22Rv1 (cell line): ENCODE data around the gene CMTM2.

Experiments
- H3K27ac ChIP-seq: fragments of 450-650 bp; 2 replicates; pipeline ENCODE4 v1.5.1; 2017
- CTCF ChIP-seq: fragments of 450-650 bp; IDR thresholded peaks from 2 replicates; pipeline ENCODE4 v1.5.1; 2017; ENCODE audit warnings: mild to moderate bottlenecking
- ZFX ChIP-seq: fragments of 450-650 bp; IDR thresholded peaks from 2 replicates; pipeline ENCODE4 v1.6.1; 2017; ENCODE audit warnings: antibody characterized with exemption, borderline replicate concordance

The CMTM2 gene, protein sequence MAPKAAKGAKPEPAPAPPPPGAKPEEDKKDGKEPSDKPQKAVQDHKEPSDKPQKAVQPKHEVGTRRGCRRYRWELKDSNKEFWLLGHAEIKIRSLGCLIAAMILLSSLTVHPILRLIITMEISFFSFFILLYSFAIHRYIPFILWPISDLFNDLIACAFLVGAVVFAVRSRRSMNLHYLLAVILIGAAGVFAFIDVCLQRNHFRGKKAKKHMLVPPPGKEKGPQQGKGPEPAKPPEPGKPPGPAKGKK

GRCh38 chr16:66578651-66579531 lies at the start of gene CMTM2:
CMTM2 (plus strand) TSS chr16:66579463; CDS start chr16:66579608, 145 bp downstream.
- TF ChIP-seq ZFX (no peak), CTCF (no peak)
- no peak within 1 kb of the TSS for H3K27ac ChIP-seq

- TF ChIP-seq CTCF (no peak), ZFX (no peak)
- no peak overlapping the region for H3K27ac ChIP-seq
These were observed 49.8 kb upstream of the CMTM2 start for GRCh38 chr16:66529475-66529874.

DNA sequence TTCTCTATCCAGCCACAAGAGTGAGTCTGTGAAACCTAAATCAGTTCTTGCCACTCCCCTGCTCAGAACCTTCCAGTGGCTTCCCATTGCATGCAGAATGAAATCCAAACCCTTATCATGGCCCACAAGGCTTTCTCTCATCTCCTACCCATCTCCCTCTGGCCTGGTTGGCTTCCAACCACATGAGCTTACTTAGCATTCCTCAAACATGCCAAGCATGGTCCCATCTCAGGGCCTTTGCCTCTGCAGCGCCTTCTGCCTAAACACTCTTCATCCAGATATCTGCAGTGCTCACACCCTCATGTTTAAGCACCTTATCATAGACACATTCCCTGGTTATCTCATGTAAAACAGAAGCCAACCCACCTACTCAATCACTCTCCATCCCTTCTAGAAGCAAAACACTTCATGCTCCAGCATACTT lies 44.9 kb upstream of the CMTM2 start:
- TF ChIP-seq CTCF (no peak), ZFX (no peak)
- no peak overlapping the region for H3K27ac ChIP-seq

- TF ChIP-seq CTCF: no peak
- TF ChIP-seq ZFX: no peak
- H3K27ac ChIP-seq: no peak overlapping the region
These were observed 42.7 kb upstream of the CMTM2 start for GRCh38 chr16:66536525-66536924.

DNA sequence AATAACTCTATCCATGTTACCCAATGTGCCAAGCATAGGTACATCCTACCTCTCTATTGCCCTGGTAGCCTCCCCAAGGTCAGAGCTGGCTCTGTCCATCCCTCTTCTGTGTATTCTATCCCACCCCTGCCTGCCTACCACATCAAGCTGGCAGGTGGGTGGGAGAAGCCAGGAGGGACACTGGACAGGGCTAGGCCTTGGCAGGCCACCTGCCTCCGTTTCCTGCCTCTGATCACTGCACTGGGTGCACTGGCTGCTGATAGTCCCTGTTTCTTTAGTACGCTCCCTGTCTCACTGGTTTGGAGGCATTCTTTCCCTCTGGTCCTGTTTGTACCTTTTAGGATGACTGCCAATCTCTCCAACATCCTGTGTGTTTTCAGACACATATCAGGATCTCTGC lies 42.0 kb upstream of the CMTM2 start:
- H3K27ac ChIP-seq: no peak overlapping the region
- TF ChIP-seq CTCF: no peak
- no peak for TF ChIP-seq ZFX

DNA sequence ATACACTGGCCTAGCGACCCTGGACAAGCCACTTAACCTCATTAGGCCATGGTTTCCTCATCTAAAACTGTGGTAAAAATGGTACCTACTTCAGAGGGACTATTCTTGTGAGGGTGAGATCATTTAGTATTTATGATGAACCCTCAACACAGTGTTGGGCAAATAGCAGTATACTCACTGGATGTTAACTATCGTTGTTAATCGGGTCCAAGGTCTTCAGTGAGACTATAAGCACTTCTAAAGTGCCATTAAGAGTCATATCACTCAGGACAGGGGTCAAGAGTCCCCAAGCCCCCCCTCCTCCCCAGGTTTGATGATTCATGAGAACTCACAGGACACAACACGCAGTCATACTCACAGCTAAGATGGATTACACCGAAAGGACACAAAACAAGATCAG lies 40.4 kb upstream of the CMTM2 start:
- no peak for TF ChIP-seq CTCF
- TF ChIP-seq ZFX: no peak

More for the DNA sequence above, 40.4 kb upstream of the CMTM2 start:
- H3K27ac ChIP-seq: no peak overlapping the region
